Kidney (tissue), 14 donors: ENCODE results near the gene RPIA. TPM values are rescaled to one million over a fixed set of nuclear protein-coding genes. Genes with fewer than 3 reads are reported as not detected.

Source experiments
- DNase-seq, 5 donors: peaks; one replicate each; pipeline ENCODE4 v3.0.0-alpha.2; 2013 to 2020
- FAIRE-seq: peaks from 2 replicates; lab custom pipeline; 2012; peaks lifted over from hg19 to GRCh38; lab: Jason Lieb, UNC
- H3K27ac ChIP-seq, 2 donors: one replicate each; pipeline ENCODE4 v1.7.0; 2013; ENCODE audit warnings: low read depth in 2 of 2, low read length in 2 of 2, inconsistent platforms in 1 of 2
- H3K27me3 ChIP-seq: one replicate; pipeline ENCODE4 v1.7.1; 2013; ENCODE audit warnings: low read length, inconsistent platforms; ENCODE audit not compliant: control insufficient read depth, insufficient read depth
- H3K36me3 ChIP-seq, 3 donors: one replicate each; pipeline versions ENCODE4 v1.7.0 to v1.7.1; 2013; ENCODE audit warnings: low read length in 3 of 3, control low read depth in 1 of 3, inconsistent platforms in 1 of 3; ENCODE audit not compliant: insufficient read depth in 3 of 3, control insufficient read depth in 2 of 3
- H3K4me1 ChIP-seq, 3 donors: one replicate each; pipeline versions ENCODE4 v1.7.0 to v1.7.1; 2013; ENCODE audit warnings: low read length in 3 of 3, inconsistent platforms in 1 of 3, low read depth in 1 of 3; ENCODE audit not compliant: control insufficient read depth in 2 of 3, insufficient read depth in 2 of 3
- H3K4me3 ChIP-seq, 3 donors: one replicate each; pipeline versions ENCODE4 v1.7.0 to v1.8.1; 2013; ENCODE audit warnings: low read length in 3 of 3, control low read depth in 1 of 3, inconsistent platforms in 1 of 3
- H3K9ac ChIP-seq, 3 donors: one replicate each; pipeline versions ENCODE4 v1.7.0 to v1.7.1; 2013; ENCODE audit warnings: low read length in 3 of 3, control low read depth in 1 of 3, inconsistent platforms in 1 of 3
- H3K9me3 ChIP-seq, 3 donors: one replicate each; pipeline versions ENCODE4 v1.7.0 to v1.7.1; 2013; ENCODE audit warnings: low read length in 3 of 3, control low read depth in 1 of 3, inconsistent platforms in 1 of 3; ENCODE audit not compliant: control insufficient read depth in 2 of 3, insufficient read depth in 1 of 3
- intact Hi-C: fragments of 100-400 bp; cut with DNase I; formaldehyde crosslinking; loops from one replicate; pipeline ENCODE4 v1.11.1; 2022
- polyA plus RNA-seq: library from polyadenylated mRNA; stranded (reverse); fragments of 350-450 nt; fragmentation: Illumina TruSeq; extraction: RNeasy Lipid Tissue Mini Kit (QIAGEN cat#74804); gene quantifications from one replicate; pipeline ENCODE4 v1.2.3, GENCODE V29; 2014; ENCODE audit warnings: low read depth, low replicate concordance; ENCODE audit not compliant: insufficient read depth
- total RNA-seq: library from RNA; stranded (reverse); fragmentation: NEBNext Ultra II Directional; extraction: Animal tissue kit (Norgen Biotek cat#: 25700); gene quantifications from one replicate; pipeline ENCODE4 v1.2.1, GENCODE V29; 2021
- TF ChIP-seq, protein P1 (sequence below): IDR thresholded peaks from 3 replicates; pipeline ENCODE4 v1.5.1; 2012; ENCODE audit warnings: mild to moderate bottlenecking, moderate library complexity, borderline replicate concordance; ENCODE audit not compliant: insufficient read depth; ENCODE audit errors: extremely low read depth
- donor health status: control.
- donor health status: control.
- donor health status: control.
- donor health status: control.
- donor health status: control.
- donor health status: DM: yes; HTN: yes; CAD: no.
- donor health status: Normal renal cell carcinoma (clear cell type).

RPIA gene
- total and polyA plus RNA-seq, 2 donors from 2014 or later: 11.4 to 15.7 TPM

DNA sequence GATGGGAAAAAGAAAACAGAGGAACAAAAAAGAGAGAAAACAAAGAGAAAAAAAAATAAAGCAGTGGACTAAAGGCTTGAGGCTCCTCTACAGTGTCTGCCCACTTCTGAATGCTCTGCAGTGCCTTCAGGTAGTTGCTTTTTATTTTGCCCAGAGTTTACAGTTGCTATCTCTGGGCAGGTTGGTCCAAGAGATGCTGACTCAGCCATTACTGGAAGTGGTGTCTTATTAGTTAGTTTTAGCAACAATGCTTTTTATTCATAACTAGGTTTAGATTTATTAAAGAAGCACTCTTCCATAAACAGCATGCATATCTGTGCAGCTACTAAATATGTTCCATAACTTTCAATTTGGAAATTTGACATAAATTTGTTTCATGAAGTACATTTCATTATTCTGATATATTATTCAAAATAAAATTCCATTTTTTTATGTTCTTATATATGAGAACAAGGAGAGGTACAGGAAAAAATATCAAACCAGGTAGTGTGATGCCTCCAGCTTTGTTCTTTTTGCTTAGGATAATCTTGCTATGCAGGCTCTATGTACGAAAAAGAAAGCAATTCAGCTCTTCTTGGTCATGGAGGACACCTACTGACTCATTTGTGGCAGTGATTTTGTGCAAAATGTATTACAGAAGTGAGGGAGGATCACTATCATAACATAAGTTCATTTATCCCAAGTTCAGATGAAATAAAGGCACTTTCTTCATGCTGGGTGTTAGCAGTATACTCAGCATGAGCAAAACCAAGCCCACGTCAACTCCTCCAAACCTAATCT is 69.5 kb downstream of the RPIA start:
- TF ChIP-seq, protein P1, sequence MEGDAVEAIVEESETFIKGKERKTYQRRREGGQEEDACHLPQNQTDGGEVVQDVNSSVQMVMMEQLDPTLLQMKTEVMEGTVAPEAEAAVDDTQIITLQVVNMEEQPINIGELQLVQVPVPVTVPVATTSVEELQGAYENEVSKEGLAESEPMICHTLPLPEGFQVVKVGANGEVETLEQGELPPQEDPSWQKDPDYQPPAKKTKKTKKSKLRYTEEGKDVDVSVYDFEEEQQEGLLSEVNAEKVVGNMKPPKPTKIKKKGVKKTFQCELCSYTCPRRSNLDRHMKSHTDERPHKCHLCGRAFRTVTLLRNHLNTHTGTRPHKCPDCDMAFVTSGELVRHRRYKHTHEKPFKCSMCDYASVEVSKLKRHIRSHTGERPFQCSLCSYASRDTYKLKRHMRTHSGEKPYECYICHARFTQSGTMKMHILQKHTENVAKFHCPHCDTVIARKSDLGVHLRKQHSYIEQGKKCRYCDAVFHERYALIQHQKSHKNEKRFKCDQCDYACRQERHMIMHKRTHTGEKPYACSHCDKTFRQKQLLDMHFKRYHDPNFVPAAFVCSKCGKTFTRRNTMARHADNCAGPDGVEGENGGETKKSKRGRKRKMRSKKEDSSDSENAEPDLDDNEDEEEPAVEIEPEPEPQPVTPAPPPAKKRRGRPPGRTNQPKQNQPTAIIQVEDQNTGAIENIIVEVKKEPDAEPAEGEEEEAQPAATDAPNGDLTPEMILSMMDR: no peak
- FAIRE-seq (no peak), DNase-seq (no peak)
- no peak overlapping the region for H3K27ac ChIP-seq
- H3K36me3 ChIP-seq: no peaks in the 10 kb centered on the region
- peaks cover 0 to 8% (median 0%) of the 10 kb centered on the region in 3 donors for H3K4me1 ChIP-seq
- peaks cover 2% of the 10 kb centered on the region for H3K27me3 ChIP-seq
- no peak overlapping the region for H3K9ac ChIP-seq
- no peaks in the 10 kb centered on the region for H3K9me3 ChIP-seq
- H3K4me3 ChIP-seq: no peak overlapping the region
- intact Hi-C loops: no loop called here

DNA sequence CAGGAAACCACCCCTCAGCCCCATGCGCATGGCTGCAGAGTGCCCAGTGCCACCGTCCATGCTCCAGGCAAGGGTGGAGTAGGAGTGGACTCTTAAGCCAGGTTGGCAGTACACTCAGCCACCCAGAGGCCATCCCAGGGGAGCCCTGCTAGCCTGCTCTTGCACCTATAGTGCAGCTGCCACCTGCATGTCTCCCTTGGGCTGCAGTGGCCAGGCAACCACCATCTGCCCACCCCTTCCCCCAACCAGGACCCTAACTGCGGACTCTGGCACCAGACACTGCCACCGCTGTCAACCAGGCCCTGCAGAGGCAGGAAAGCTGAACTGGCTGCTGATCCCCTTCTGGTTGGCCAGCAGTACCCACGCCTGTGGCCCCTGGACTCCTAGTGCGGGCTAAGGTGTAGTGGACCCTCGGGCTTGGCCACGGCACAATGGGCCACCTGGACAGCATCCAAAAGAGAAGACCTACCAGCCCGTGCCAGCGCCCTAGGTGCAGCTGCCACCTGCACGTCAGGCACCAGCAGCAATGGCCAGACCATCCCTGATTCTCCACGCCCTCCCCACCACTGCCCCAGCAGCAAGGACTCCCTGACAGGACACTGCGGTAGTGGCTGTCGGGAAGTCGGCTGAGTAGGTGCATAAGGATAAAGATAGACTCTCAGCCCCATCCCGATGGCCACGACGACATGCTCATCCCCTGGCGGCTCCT is 72.8 kb downstream of the RPIA start:
- Histone ChIP-seq H3K27ac (no peak overlapping the region), H3K36me3 (no peaks in the 10 kb centered on the region), H3K4me1 (peaks cover 0 to 8% (median 0%) of the 10 kb centered on the region in 3 donors), H3K9me3 (no peaks in the 10 kb centered on the region), H3K9ac (no peak overlapping the region), H3K4me3 (no peak overlapping the region), H3K27me3 (peaks cover 2% of the 10 kb centered on the region)
- DNase-seq: peak in 1 of 5 donors; percentile 42
- TF ChIP-seq, protein P1: no peak
- intact Hi-C loops: no loop called here
- no peak for FAIRE-seq

DNA sequence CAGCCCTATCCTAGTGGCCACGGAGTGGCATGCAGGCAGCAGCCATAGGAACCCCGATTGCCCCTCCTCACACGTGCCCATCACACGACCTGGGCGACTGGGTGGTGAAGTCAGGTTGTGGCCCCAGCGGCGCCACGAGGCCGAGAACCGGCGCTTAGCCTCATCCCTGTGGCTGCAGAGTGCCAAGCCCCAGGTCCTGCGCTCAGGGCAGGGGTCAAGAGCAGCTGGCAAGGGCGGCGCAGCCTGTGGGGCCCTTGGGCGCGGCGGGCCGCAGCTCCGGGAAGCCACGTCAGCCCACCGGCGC is 73.3 kb downstream of the RPIA start:
- H3K36me3 ChIP-seq: no peaks in the 10 kb centered on the region
- no peak for FAIRE-seq
- no peak overlapping the region for H3K9ac ChIP-seq
- H3K4me1 ChIP-seq: peaks cover 0 to 8% (median 0%) of the 10 kb centered on the region in 3 donors
- TF ChIP-seq, protein P1: no peak
- no peak overlapping the region for H3K4me3 ChIP-seq
- no peak overlapping the region for H3K27ac ChIP-seq
- no peaks in the 10 kb centered on the region for H3K9me3 ChIP-seq
- H3K27me3 ChIP-seq: peaks cover 2% of the 10 kb centered on the region
- peak in 1 of 5 donors; percentile 50 for DNase-seq
- intact Hi-C loops: no loop called here
